CD8-positive, alpha-beta memory T cell (primary cell): ENCODE measurements around the gene PSMD11. TPM values are rescaled to one million over a fixed set of nuclear protein-coding genes. Genes with fewer than 3 reads are reported as not detected.
A peak's percentile ranks its signal among the peaks of the same experiment; 100 is the strongest.

Source experiments
- CTCF ChIA-PET: fragments of 350-600 bp; sonication (Branson Sonifier 250); formaldehyde crosslinking; loops from one replicate; lab custom pipeline; 2021; ENCODE audit warnings: antibody characterized with exemption; lab: Charles Lee
- POLR2A ChIA-PET: fragments of 350-600 bp; sonication (Branson Sonifier 250); formaldehyde crosslinking; loops from one replicate; lab custom pipeline; 2021; ENCODE audit warnings: antibody characterized with exemption; lab: Charles Lee
- DNase-seq, 5 donors: peaks; one replicate each; pipeline versions ENCODE4 v3.0.0 to v3.0.0-alpha.2; 2020 to 2022; ENCODE audit warnings: mixed read lengths in 1 of 5
- H3K27ac ChIP-seq: one replicate; pipeline ENCODE4 v1.7.0; 2013; ENCODE audit warnings: low read depth, mild to moderate bottlenecking, low read length, moderate library complexity
- H3K27me3 ChIP-seq: 2 replicates; pipeline ENCODE4 v1.7.0; 2013; ENCODE audit warnings: low read length, mild to moderate bottlenecking; ENCODE audit not compliant: insufficient read depth, poor library complexity, severe bottlenecking
- H3K36me3 ChIP-seq: 2 replicates; pipeline ENCODE4 v1.7.0; 2013; ENCODE audit warnings: mild to moderate bottlenecking, low read length, moderate library complexity; ENCODE audit not compliant: insufficient read depth
- H3K4me1 ChIP-seq: 2 replicates; pipeline ENCODE4 v1.7.0; 2013; ENCODE audit warnings: mild to moderate bottlenecking, low read length, moderate library complexity; ENCODE audit not compliant: insufficient read depth
- H3K4me3 ChIP-seq: 2 replicates; pipeline ENCODE4 v1.7.0; 2013; ENCODE audit warnings: mild to moderate bottlenecking, low read length
- H3K9me3 ChIP-seq: 2 replicates; pipeline ENCODE4 v1.7.0; 2013; ENCODE audit warnings: mild to moderate bottlenecking, low read length
- H3K27ac Mint-ChIP-seq, 8 donors: one replicate each; pipeline ENCODE4 v1.8.0; 2020 to 2021; ENCODE audit warnings: mixed read lengths in 8 of 8, mild to moderate bottlenecking in 6 of 8, inconsistent platforms in 3 of 8, moderate library complexity in 3 of 8
- H3K27me3 Mint-ChIP-seq, 2 donors: one replicate each; pipeline ENCODE4 v1.8.0; 2020 to 2021; ENCODE audit warnings: mixed read lengths in 2 of 2, mild to moderate bottlenecking in 1 of 2, moderate library complexity in 1 of 2
- H3K36me3 Mint-ChIP-seq, 3 donors: one replicate each; pipeline ENCODE4 v1.8.0; 2020 to 2021; ENCODE audit warnings: mixed read lengths in 3 of 3, inconsistent platforms in 1 of 3, mild to moderate bottlenecking in 1 of 3
- H3K4me1 Mint-ChIP-seq, 3 donors: one replicate each; pipeline ENCODE4 v1.8.0; 2020 to 2021; ENCODE audit warnings: mixed read lengths in 3 of 3, inconsistent platforms in 1 of 3, mild to moderate bottlenecking in 1 of 3
- H3K4me3 Mint-ChIP-seq, 7 donors: one replicate each; pipeline ENCODE4 v1.8.0; 2020 to 2021; ENCODE audit warnings: mixed read lengths in 7 of 7, mild to moderate bottlenecking in 6 of 7, moderate library complexity in 4 of 7, inconsistent platforms in 2 of 7
- H3K9me3 Mint-ChIP-seq, 5 donors: one replicate each; pipeline ENCODE4 v1.8.0; 2020 to 2022; ENCODE audit warnings: mixed read lengths in 5 of 5, mild to moderate bottlenecking in 3 of 5, moderate library complexity in 2 of 5, inconsistent platforms in 1 of 5
- polyA plus RNA-seq: library from polyadenylated mRNA; unstranded; fragments of 300-500 nt; fragmentation: Illumina TruSeq; gene quantifications from one replicate; pipeline ENCODE4 v1.2.3, GENCODE V29; 2021
- total RNA-seq, 2 experiments: library from RNA; stranded (reverse); gene quantifications; one replicate each; pipeline ENCODE4 v1.2.3, GENCODE V29; 2021

PSMD11 gene
- total and polyA plus RNA-seq, 3 experiments from 2014 or later = 145 to 187 (median 175) TPM

DNA sequence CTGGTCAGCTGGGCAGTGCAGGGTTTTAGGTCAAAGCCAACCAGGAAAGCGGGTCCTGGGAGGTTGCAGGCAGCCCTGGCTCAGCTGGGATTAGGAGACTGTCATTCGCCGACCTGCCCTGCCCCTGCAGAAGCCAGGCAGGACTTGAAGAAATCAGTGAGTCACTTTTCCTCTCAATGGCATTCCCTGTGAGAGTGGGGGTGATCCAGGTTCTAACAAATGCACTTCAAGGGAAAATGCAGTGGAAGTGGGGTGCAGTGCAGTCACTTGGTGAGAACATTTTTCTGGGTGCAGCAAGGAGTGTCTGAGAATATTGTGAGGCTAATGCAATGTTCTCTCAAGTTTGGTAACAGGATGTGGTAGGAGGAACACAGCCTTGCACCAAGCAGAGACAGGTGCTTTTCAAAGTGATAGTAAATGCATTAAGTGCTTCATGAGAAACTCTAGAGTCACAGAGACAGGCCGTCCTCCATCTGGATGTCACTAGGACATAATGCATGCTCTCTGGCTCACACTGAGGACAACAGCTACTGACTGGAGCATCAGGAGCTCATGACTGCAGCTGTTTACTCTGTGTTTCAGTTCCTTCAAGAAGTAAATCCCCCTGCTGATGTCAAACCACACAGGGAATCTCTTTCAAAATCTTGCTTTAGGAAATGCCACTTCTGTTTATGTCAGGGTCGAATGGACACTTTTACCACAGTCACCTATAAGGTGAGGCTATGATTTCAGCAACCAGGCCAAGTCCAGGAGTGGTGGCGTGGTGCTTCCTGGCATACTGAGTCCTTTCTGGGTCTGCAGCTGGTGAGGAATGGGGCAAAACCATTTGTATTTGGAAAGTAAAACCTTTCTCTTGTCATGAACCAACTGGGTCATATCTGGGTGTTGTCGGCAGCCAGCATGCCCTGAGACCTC is 59.2 kb downstream of the PSMD11 start:
- H3K27me3 Mint-ChIP-seq = no peaks in the 10 kb centered on the region
- ChIA-PET CTCF (interaction anchor here (1.3 to 2.5 kb wide), 3 partner anchors 12 to 20 kb away, joined by 4 to 9 read pairs (median 5); no protein-coding TSS in a partner anchor), POLR2A (interaction anchor here (0.6 kb wide), 1 partner anchor 17 kb away, joined by 3 read pairs; no protein-coding TSS in a partner anchor)
- Histone ChIP-seq H3K4me3 (peak overlapping the region; percentile 45), H3K36me3 (no peaks in the 10 kb centered on the region), H3K27ac (peak overlapping the region; percentile 35), H3K27me3 (no peaks in the 10 kb centered on the region), H3K4me1 (peaks cover 75% of the 10 kb centered on the region), H3K9me3 (no peaks in the 10 kb centered on the region)
- H3K4me3 Mint-ChIP-seq = peak overlapping the region; percentile 15 to 81 (median 72)
- DNase-seq = peak in 3 of 5 donors; percentile 63 to 72 (median 64)
- H3K36me3 Mint-ChIP-seq = no peaks in the 10 kb centered on the region
- H3K27ac Mint-ChIP-seq = peak overlapping the region; percentile 95 to 99 (median 97)
- H3K4me1 Mint-ChIP-seq = peaks cover 56 to 60% (median 57%) of the 10 kb centered on the region in 3 donors
- H3K9me3 Mint-ChIP-seq = no peaks in the 10 kb centered on the region

DNA sequence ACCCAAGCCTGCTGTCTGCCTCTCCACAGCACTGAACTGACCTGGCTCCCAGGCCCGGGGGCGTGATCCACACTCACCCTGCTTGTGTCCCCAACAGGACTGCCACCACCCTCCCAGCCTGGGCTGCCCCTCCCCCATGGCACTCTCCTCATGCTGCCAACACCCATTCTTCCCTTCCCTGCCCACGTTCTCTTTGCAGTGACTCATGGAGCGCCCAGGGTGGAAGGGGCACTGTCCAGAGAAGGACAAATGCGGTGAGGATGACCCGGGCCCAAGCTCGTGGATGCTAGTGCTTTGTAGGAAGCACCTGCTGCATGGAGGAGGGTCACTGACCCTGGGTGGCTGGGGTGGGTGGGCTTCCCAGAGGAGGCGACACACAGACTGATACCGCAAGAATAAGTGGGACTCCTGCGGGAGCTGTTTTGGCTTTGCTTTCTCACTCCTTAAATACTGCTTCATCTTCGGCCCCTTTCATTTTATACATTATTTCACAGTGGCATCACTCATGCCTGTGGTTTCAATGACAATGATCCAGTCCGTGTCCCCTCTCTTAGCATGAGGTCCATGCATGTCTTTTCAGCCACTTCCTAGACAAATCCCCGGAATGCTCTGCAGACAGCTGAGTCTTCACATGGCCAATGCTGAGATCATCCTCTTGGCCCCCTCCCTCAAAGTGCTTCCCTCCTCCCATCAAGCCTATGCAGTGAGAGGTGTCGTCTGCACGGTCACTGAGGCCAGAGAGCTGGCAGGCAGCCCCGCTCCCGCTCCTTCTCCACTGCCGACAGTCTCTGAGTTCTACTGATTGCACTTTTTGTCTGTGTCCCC is 60.1 kb downstream of the PSMD11 start:
- POLR2A ChIA-PET = interaction anchor here (0.6 to 1.7 kb wide), 2 partner anchors 16 to 17 kb away, joined by 3 to 5 read pairs; partner anchors contain the start of gene CDK5R1
- no peak for DNase-seq
- Histone ChIP-seq H3K27ac (peak overlapping the region; percentile 51), H3K4me3 (peak overlapping the region; percentile 45), H3K27me3 (no peaks in the 10 kb centered on the region), H3K9me3 (no peaks in the 10 kb centered on the region), H3K4me1 (peaks cover 77% of the 10 kb centered on the region), H3K36me3 (no peaks in the 10 kb centered on the region)
- no peaks in the 10 kb centered on the region for H3K36me3 Mint-ChIP-seq
- H3K27me3 Mint-ChIP-seq = no peaks in the 10 kb centered on the region
- CTCF ChIA-PET = interaction anchor here (1.3 to 2.5 kb wide), 3 partner anchors 13 to 20 kb away, joined by 4 to 9 read pairs (median 5); no protein-coding TSS in a partner anchor
- H3K4me3 Mint-ChIP-seq = peak overlapping the region in 6 of 7 donors; percentile 66 to 81 (median 75)
- no peaks in the 10 kb centered on the region for H3K9me3 Mint-ChIP-seq
- H3K27ac Mint-ChIP-seq = peak overlapping the region; percentile 95 to 99 (median 97)
- peaks cover 57 to 60% (median 60%) of the 10 kb centered on the region in 3 donors for H3K4me1 Mint-ChIP-seq

DNA sequence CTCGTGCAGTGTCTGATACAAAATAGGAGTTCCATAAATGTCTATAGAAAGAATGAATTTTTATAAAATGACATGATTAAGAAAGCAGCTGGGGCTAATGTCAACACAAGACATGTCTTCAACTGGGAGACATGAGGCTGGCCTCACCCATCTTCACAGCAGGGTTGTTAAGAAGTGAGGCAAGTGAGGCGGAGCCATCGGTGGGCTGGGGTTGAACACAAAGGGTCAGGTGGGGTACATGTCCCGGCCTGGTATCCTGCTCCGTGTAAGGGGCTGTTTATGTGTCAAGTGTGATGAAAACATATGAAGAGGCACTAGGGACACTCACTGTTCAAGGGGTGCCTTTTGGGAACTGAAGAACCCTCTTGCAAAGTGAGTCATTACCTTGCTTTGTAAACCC is 64.6 kb downstream of the PSMD11 start:
- H3K36me3 ChIP-seq = no peaks in the 10 kb centered on the region
- no peak overlapping the region for H3K4me3 Mint-ChIP-seq
- ChIA-PET CTCF (interaction anchor here (1.2 kb wide), 2 partner anchors 33 to 48 kb away, joined by 4 read pairs; no protein-coding TSS in a partner anchor), POLR2A (no interaction called here)
- H3K27ac Mint-ChIP-seq = peak overlapping the region in 4 of 8 donors; percentile 17 to 68 (median 44)
- DNase-seq = no peak
- H3K27ac ChIP-seq = no peak overlapping the region
- H3K27me3 ChIP-seq = no peaks in the 10 kb centered on the region
- H3K36me3 Mint-ChIP-seq = peaks cover 0 to 2% (median 0%) of the 10 kb centered on the region in 3 donors
- no peaks in the 10 kb centered on the region for H3K9me3 Mint-ChIP-seq
- H3K4me1 ChIP-seq = peaks cover 48% of the 10 kb centered on the region
- H3K4me3 ChIP-seq = no peak overlapping the region
- H3K4me1 Mint-ChIP-seq = peaks cover 37 to 41% (median 38%) of the 10 kb centered on the region in 3 donors
- H3K27me3 Mint-ChIP-seq = no peaks in the 10 kb centered on the region
- no peaks in the 10 kb centered on the region for H3K9me3 ChIP-seq

DNA sequence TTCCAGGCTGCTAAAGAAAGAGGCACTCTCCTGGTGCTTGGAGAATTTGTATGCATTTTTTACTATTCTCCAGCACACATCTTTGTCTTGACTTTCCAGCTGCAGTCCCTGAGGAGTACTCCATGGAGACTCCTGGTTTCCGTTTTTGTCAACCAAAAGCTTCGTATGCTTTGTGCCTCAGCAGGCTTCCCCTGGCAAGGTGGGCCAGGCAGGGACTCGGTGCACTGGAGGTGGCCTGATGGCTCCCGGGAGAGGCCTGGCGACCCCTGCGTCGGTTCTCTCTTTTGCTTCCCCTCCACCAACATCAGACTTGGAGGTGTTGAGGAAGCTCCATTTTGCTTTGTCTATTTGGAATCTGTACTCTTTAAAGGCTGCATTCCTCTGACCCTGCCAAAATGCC is 66.2 kb downstream of the PSMD11 start:
- Histone ChIP-seq H3K4me1 (peaks cover 35% of the 10 kb centered on the region), H3K27ac (no peak overlapping the region), H3K27me3 (no peaks in the 10 kb centered on the region), H3K4me3 (no peak overlapping the region), H3K9me3 (no peaks in the 10 kb centered on the region), H3K36me3 (no peaks in the 10 kb centered on the region)
- no peaks in the 10 kb centered on the region for H3K27me3 Mint-ChIP-seq
- ChIA-PET POLR2A (no interaction called here), CTCF (no interaction called here)
- H3K36me3 Mint-ChIP-seq = peaks cover 0 to 2% (median 0%) of the 10 kb centered on the region in 3 donors
- DNase-seq = no peak
- peak overlapping the region in 1 of 8 donors; percentile 92 for H3K27ac Mint-ChIP-seq
- no peak overlapping the region for H3K4me3 Mint-ChIP-seq
- peaks cover 23 to 28% (median 25%) of the 10 kb centered on the region in 3 donors for H3K4me1 Mint-ChIP-seq
- H3K9me3 Mint-ChIP-seq = no peaks in the 10 kb centered on the region

DNA sequence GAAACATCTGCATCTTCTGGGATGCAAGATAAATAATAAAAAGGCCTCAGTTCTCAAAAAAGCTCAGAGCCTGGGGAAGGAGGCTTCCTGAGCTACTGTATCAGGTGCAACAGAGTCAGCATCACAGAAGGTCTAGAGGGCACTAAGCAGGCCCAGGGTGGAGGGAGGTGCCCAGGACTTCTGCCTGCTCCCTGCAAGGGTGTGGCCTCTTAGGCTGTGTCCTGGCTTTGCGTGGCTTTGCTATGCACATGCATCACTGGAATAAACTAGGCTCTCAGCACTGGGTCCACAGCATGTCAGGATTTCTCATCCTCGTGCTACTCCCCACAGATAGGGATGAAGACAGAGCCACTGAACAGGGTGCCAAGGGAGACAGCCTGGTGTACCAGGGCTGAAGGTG is 68.0 kb downstream of the PSMD11 start:
- POLR2A ChIA-PET = no interaction called here
- Histone ChIP-seq H3K9me3 (no peaks in the 10 kb centered on the region), H3K4me3 (no peak overlapping the region), H3K27me3 (no peaks in the 10 kb centered on the region), H3K27ac (no peak overlapping the region), H3K4me1 (peaks cover 35% of the 10 kb centered on the region), H3K36me3 (no peaks in the 10 kb centered on the region)
- no peak for DNase-seq
- CTCF ChIA-PET = no interaction called here
- peak overlapping the region in 1 of 8 donors; percentile 74 for H3K27ac Mint-ChIP-seq
- H3K4me3 Mint-ChIP-seq = no peak overlapping the region
- no peaks in the 10 kb centered on the region for H3K27me3 Mint-ChIP-seq
- H3K36me3 Mint-ChIP-seq = peaks cover 0 to 2% (median 0%) of the 10 kb centered on the region in 3 donors
- peaks cover 19 to 33% (median 26%) of the 10 kb centered on the region in 3 donors for H3K4me1 Mint-ChIP-seq
- H3K9me3 Mint-ChIP-seq = no peaks in the 10 kb centered on the region

DNA sequence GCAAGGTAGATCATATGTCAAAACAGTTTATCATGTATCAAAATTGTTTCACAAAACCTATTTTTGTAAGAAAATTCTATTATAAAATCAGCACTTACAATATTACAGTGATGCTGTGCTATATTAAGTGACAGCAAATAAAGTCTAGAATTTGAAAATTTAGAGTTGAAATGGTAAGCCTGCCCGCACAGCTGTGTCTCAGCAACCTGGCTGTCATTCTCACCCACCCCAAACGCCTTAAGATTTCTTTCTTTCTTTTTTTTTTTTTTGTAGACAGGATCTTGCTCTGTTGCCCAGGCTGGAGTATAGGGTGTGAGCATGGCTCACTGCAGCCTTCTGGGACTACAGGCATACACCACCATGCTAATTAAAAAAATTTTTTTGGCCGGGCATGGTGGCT is 69.3 kb downstream of the PSMD11 start:
- H3K36me3 Mint-ChIP-seq = peaks cover 0 to 2% (median 0%) of the 10 kb centered on the region in 3 donors
- Histone ChIP-seq H3K4me1 (peaks cover 35% of the 10 kb centered on the region), H3K27ac (no peak overlapping the region)

DNA sequence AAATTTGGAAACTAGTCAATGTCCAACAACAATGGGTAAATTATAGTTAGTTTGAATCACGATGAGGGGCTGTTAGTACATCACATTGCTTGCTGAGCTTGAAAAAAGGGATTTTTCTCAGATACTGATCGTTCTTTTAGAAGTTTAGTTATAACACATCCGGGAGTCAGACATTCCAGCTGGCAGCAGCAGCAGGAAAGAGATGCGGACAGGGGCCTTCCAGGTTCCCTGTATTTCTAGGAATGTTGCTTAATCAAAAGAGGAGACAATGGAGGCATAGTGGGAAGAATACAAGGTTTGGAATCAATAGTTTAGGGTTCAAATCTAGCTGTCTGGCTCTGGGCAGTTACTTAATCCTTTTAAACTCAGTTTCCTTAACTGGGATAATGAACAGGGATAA is 70.3 kb downstream of the PSMD11 start:
- POLR2A ChIA-PET = no interaction called here

More for the DNA sequence above, 69.3 kb downstream of the PSMD11 start:
- H3K27ac Mint-ChIP-seq = peak overlapping the region in 2 of 8 donors; percentile 11 to 47
- POLR2A ChIA-PET = interaction anchor here (0.7 kb wide), 1 partner anchor 14 kb away, joined by 4 read pairs; no protein-coding TSS in a partner anchor
- no peaks in the 10 kb centered on the region for H3K27me3 Mint-ChIP-seq
- no peaks in the 10 kb centered on the region for H3K9me3 Mint-ChIP-seq
- H3K9me3 ChIP-seq = no peaks in the 10 kb centered on the region
- peaks cover 28 to 42% (median 33%) of the 10 kb centered on the region in 3 donors for H3K4me1 Mint-ChIP-seq
- H3K4me3 ChIP-seq = no peak overlapping the region
- DNase-seq = no peak
- CTCF ChIA-PET = no interaction called here
- no peaks in the 10 kb centered on the region for H3K27me3 ChIP-seq
- no peak overlapping the region for H3K4me3 Mint-ChIP-seq
- H3K36me3 ChIP-seq = no peaks in the 10 kb centered on the region

More for the DNA sequence above, 70.3 kb downstream of the PSMD11 start:
- no peak overlapping the region for H3K4me3 ChIP-seq
- H3K9me3 Mint-ChIP-seq = no peaks in the 10 kb centered on the region
- no peak overlapping the region for H3K27ac ChIP-seq
- H3K36me3 Mint-ChIP-seq = peaks cover 0 to 2% (median 0%) of the 10 kb centered on the region in 3 donors
- no peaks in the 10 kb centered on the region for H3K27me3 Mint-ChIP-seq
- H3K36me3 ChIP-seq = no peaks in the 10 kb centered on the region
- peak overlapping the region in 2 of 8 donors; percentile 72 for H3K27ac Mint-ChIP-seq
- no peak for DNase-seq
- peaks cover 34 to 50% (median 36%) of the 10 kb centered on the region in 3 donors for H3K4me1 Mint-ChIP-seq
- no peaks in the 10 kb centered on the region for H3K27me3 ChIP-seq
- H3K9me3 ChIP-seq = no peaks in the 10 kb centered on the region
- CTCF ChIA-PET = no interaction called here
- H3K4me1 ChIP-seq = peaks cover 39% of the 10 kb centered on the region
- no peak overlapping the region for H3K4me3 Mint-ChIP-seq
